ENCODE measurements around the gene CFAP90.

- TF ChIP-seq CTCF (IDR thresholded peaks at IDR 0.05) (no peak), POLR2A (IDR thresholded peaks at IDR 0.05) (no peak), EP300 (IDR thresholded peaks at IDR 0.05) (no peak)
Measured at GRCh38 chr5:7787770-7788169, 63.2 kb downstream of the CFAP90 start.

All from tibial nerve (tissue), 4 donors.